Measurements from ENCODE around the gene MRPS10.

The MRPS10 gene

DNA sequence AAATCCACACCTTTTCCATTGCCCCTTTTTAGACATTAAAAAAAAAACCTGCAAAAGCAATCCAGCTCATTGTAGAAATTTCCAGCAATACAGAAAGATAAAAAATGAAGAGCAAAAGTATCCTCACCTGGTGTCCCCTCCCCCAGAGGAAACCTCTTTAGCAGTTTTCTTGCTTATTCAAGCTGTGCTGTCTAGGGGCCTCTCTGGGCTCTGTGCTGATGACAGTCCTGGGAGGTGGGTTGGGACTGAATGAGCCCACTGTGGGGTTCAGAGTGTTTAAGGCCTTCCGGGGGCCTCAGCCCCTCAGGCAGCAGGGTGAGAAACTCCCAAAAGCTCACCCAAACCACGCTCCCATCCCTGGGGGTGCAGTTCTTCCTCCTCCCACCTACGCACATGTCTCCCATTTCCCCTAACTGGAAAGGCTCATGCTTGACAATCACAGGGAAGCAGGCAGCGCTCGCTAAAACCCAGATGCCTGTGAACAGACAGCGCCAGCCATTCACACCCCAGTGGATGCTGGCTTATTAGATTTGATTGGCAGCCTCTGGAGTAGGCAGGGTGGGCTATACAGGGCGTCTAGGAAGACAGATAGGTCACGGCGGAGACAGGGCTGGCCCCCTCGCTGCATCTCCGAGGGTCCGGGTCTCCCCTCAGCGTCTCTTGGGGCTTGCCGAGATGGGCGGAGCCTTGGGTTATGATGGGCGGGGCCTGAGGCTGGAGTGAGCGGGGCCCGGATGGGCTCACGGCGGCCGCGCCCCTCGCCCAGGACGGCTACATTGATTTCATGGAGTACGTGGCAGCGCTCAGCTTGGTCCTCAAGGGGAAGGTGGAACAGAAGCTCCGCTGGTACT lies 39.9 kb downstream of the MRPS10 start:
- TF ChIP-seq, protein P1, sequence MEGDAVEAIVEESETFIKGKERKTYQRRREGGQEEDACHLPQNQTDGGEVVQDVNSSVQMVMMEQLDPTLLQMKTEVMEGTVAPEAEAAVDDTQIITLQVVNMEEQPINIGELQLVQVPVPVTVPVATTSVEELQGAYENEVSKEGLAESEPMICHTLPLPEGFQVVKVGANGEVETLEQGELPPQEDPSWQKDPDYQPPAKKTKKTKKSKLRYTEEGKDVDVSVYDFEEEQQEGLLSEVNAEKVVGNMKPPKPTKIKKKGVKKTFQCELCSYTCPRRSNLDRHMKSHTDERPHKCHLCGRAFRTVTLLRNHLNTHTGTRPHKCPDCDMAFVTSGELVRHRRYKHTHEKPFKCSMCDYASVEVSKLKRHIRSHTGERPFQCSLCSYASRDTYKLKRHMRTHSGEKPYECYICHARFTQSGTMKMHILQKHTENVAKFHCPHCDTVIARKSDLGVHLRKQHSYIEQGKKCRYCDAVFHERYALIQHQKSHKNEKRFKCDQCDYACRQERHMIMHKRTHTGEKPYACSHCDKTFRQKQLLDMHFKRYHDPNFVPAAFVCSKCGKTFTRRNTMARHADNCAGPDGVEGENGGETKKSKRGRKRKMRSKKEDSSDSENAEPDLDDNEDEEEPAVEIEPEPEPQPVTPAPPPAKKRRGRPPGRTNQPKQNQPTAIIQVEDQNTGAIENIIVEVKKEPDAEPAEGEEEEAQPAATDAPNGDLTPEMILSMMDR (IDR thresholded peaks at IDR 0.05), result no peak

DNA sequence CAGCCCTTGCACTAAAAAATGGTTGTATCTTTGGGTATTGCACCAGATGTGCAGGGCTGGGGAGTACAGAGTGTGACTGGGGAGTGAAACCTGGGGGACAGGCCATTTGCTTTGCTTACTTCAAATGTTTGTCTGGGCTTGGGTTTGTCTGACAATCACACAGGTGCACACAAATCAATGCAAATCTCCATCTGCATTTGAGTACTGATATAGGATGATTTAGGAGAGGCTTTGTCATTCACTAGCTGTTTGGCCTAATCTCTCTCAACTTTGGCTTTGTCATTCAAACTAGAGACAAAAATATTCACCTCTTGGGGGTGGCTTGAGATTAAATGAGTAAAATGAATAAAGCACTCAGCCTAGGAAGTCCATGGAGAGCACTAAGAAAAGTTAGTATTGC lies 40.7 kb downstream of the MRPS10 start:
- TF ChIP-seq, protein P1 (IDR thresholded peaks at IDR 0.05), result no peak

DNA sequence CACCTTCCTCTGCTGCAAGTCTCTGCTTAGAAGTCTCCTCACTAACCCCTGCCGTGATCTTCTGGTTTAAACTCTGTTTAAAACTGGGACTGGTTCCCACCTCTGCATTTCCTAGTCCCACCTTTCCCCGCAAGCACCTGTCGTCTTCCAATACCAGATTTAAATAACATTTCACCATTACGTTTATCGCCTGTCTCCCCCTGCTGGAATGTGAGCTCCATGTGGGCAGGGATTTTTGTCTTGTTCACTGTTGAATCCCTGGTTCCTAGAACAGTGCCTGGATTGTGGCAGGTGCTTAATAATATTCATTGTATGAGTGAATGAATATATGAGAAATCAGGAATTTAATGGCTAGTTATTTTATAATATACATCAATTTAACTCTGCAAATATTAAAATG lies 41.8 kb downstream of the MRPS10 start:
- TF ChIP-seq, protein P1 (IDR thresholded peaks at IDR 0.05), result 0 out of 2 replicates have a peak, but pooled peaks have one; percentile 11

DNA sequence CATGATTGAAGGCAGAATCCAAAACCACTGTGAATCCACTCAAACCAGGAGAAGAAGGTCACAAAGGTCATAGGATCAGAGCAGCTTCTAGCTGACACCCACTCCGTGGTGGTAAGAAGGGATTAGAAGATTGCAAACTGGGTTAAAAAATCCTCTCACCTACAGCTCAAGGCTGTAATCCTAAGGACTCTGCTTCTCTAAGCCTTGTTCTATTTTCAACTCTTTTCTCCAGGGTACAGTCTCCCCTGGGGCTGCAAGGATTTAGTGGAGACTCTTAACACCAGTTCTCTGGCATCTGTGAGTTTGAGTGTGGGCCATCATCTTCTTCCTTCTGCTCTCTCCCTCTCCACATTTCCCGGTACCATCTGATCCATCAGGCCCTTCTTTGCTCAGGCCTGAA lies 44.6 kb downstream of the MRPS10 start, which contains the start of gene GUCA1A:
Gene GUCA1A, plus strand, starts transcription at position 264 of the 400 bp plus-strand sequence. CDS start 250 bp downstream, outside the sequence.
- TF ChIP-seq, protein P1 (IDR thresholded peaks at IDR 0.05), result no peak

DNA sequence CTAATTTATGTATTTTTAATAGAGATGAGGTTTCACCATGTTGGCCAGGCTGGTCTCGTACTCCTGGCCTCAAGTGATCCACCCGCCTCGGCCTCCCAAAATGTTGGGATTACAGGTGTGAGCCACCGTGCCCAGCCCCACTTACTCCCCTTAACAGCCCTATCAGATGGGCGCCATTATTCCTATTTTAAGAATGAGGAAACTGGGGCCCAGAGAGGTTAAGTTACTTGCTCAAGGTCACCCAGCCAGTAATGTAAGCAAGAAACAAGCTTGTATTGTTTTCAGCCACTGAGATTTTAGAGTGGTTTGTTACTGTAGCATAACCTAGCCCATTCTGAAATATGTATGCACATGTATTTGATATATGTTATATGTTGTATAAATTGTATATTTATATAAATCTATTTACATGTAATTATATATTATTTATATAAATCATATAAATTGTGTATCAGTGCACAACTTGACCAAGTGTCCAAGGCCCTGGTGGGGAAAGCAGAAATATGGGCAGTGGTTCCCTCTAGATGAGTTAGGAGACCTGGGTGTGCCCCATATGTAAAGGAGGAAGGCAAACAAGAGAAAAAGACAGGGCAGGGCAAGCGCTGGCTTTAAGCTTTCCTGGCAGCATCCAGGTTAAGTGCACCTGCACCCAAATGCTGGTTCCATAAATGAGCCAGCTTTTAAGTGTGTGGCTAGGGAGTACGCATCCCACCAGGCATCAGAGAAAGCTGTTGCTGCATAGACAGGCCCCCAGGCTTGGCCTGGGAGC lies 45.7 kb downstream of the MRPS10 start:
- TF ChIP-seq, protein P1 (IDR thresholded peaks at IDR 0.05), result no peak

DNA sequence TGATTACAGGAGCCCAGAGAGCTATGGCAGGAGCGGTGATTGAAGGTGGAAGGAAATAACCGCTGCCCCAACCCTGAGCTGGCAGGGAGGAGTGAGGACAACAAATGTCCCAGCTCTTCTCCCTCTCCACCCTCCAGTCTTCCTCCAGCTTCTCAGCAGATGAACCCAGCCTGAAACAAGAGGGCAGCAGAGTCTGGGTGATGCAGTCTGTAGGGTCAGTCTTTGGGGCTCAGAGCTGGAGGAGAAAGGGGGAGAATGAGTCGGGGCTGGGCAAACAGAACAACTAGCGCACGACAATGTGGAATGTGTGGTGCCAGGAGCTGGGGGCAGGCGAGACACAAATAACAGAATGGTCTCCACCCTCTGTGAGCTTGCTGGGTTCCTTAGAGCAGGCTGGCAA lies 49.0 kb downstream of the MRPS10 start:
- TF ChIP-seq, protein P1 (IDR thresholded peaks at IDR 0.05), result no peak

DNA sequence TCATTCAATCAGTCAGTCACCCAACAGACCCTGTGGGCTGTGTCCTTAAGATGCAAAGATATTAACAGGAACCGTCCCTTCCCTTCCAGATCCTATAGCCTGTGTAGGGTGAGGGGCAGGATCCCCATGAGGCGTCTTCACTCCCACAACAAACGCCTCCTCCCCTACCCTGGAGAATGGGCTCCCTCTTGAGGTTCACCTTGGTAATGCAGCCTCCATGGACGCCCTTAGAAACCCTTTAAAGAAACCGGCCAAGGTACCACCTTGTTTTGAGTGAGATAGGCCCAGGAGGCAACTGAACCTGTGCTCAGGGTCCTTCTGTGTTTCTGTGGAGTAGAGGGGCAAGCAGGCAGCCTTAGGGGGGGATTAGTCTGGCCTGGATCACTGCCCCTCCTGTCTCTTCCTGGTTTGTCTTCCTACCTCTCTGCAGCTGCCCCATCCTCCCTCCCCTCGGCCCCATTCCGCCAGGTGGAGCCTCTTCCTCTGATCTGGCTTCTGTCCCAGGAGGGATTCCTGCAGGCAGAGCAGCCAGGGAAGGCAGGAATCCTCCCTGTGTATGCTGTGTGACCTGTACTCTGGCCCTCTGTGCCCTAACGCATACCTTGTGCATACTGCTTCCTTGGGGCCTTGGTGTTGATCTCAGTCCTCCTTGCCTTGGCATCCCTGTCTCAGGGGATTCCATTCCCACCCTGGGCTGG lies 51.1 kb downstream of the MRPS10 start:
- TF ChIP-seq, protein P1 (IDR thresholded peaks at IDR 0.05), result peak; percentile 92

Measured in LNCAP (cell line).